Measurements from ENCODE around the gene MGLL.

The MGLL gene

DNA sequence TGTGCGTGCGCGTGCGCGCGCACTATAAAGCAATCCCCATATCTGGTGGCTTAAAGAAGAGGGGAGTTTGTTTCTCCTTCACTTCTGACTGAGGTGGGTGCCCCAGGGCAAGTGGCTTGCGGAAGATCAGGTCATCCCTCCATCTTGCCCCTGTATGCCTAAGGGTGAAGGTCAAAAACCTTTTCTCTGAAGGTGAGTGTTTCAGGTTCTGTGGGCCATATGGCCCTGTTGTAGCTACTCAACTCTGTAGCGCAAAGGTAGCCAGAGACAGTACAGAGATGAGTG lies 144.1 kb downstream of the MGLL start:
- in situ Hi-C loops (cut with MboI; ENCODE audit: low sequenced_read_pairs), result no loop called here

DNA sequence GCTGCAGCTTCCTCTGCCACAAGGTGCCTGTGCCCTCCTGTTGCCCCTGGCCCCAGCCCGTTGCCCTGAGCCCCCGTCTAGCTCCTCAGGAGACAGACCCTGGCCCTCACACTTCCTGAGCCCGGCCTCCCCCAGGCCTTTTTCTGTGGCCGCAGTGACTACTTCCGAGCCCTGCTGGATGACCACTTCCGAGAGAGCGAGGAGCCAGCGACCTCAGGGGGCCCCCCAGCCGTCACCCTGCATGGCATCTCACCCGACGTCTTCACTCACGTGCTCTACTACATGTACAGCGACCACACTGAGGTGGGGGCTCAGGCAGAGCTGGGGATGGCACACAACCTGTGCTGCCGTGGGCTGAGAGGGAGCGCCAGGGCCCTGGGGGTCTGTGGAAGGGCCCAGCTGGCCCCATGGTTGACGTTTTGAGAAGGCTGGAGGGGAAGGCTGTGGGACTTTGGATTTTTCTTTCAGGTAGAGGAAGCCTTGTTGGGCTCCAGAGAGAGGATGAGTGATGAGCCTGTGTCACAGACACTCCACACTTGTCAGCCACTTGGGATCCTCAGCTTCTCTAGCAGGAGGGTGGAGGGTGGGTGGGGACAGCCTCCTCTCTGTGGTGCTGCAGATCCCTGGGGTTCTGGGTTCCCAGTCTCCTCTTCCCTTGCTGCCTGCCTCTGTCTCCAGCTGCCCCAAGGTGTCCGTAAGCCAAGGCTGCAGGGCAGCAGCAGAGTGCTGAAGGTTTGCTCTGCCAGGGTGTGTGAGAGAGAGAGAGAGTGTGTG lies 144.6 kb downstream of the MGLL start:
- in situ Hi-C loops (cut with MboI; ENCODE audit: low sequenced_read_pairs), result no loop called here

DNA sequence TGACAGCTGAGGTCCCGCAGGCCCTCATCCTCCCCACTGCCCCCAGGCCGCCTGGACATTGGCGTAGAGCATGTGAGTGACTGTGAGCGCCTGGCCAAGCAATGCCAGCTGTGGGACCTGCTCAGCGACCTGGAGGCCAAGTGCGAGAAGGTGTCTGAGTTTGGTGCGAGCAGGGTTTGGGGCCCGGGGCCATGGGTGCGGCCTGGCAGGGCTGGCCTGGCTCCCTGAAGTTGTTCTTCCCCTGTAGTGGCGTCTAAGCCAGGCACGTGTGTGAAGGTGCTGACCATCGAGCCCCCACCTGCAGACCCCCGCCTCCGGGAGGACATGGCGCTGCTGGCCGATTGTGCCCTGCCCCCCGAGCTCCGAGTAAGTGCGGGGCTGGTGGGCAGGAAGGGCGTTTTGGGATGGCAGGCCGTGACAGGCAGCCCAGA lies 145.4 kb downstream of the MGLL start:
- in situ Hi-C loops (cut with MboI; ENCODE audit: low sequenced_read_pairs), result no loop called here

- in situ Hi-C loops (cut with MboI; ENCODE audit: low sequenced_read_pairs), result no loop called here
Measured at GRCh38 chr3:127676456-127676855, 145.9 kb downstream of the MGLL start.

DNA sequence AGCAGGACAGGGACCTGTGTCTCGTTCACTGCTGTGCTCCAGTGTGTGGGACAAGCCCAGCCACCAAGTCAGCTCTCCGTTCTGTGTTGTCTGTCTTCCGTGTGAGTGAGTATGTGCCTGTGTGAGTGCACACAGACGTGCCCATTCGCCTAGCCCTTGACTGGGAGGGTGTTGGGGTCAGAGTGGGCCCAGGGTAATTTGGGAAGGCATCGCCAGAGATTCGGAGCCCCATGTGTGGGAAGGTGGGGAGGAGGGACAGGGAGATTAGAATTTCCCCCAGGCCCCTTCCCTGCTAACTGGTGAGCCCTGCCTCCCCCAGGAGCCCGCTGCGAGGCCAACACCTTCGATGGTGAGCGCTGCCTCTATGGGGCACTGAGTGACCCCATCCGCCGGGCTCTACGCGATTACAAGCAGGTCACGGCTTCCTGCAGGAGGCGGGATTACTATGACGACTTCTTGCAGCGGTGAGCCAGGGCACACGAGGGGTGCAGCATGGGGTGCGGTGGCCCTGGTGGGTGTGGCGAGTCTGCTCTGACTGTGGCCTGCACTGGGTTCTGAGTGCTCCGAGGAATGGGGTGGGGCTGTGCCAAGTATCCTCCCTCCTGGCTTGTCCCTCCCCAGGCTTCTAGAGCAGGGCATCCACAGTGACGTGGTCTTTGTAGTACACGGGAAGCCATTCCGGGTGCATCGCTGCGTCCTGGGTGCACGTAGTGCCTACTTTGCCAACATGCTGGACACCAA lies 146.5 kb downstream of the MGLL start:
- in situ Hi-C loops (cut with MboI; ENCODE audit: low sequenced_read_pairs), result no loop called here

DNA sequence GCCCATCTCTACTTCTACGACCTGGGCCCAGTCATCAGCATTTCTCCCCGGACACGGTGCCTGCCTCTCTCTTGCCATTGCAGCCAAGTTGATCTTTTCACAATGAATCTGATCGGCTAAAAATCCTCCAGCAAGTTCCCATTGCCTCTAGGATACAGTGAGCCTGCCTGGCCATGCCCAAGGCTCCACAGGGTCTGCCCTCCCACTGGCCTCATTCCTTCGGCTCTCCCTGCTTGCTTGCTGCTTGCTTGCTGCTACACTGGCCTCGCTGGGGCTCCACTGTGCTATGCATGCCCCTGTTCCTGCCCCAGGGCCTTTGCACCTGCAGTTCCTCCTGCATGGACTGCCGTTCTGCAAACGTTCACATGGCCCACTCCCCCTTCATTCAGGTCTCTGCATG lies 147.5 kb downstream of the MGLL start:
- in situ Hi-C loops (cut with MboI; ENCODE audit: low sequenced_read_pairs), result no loop called here

DNA sequence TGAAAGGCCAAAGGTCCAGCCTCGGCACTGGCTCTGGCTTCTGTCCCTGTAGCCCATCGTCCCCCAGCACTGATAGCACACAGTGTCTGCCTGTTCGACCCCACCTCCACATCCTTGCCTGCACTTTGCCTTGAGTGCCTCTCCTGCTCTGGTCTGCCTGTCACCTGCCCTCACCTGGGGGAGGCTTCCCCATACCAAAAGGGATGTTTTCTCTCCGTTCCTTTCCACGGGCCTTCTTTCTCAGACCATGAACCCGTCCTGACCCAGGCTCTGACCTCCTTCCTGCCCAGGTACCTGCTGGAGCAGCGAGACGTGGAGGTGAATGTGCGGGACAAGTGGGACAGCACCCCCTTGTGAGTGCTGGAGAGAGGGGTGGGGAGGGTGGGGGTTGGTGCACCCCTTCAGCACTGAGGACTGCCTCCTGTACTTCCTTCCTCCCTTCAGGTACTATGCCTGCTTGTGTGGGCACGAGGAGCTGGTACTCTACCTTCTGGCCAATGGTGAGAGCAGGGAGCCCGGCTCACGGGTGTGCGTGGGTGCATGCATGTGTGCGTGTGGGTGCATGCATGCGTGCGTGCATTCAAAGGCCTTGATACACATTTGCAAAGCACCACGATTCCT lies 148.1 kb downstream of the MGLL start:
- in situ Hi-C loops (cut with MboI; ENCODE audit: low sequenced_read_pairs), result no loop called here

GRCh38 chr3:127673191-127674100 lies 148.9 kb downstream of the MGLL start:
- in situ Hi-C loops (cut with MboI; ENCODE audit: low sequenced_read_pairs), result no loop called here

DNA sequence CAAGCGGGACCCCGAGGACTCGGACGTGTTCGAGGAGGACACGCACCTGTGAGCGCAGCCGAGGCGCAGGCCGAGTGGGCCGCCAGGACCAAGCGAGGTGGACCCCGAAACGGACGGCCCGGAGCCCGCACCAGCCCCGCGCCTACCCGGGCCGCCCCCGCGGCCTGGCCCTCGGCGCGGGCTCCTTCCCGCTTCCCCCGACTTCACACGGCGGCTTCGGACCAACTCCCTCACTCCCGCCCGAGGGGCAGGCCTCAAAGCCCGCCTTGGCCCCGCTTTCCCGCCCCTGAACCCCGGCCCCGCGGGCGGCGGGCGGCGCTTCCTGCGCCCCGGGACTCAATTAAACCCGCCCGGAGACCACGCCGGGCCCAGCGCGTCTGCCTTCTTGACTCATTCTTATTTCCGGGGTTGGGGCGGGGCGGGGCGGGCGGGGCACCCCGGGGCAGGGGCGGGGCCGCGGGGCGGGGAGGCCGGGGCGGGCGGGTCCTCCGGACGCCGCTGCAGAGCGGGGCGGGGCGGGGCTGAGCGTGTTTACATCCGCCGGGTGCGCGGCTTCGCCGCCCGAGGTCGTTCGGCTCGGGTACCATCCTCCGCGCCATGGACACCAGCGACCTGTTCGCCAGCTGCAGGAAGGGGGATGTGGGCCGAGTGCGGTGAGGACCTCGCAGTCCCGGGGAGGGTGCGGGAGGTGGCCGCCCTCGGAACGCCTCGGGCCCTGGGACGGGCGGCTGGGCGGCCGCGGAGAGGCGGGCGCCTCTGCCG lies 149.7 kb downstream of the MGLL start, which contains the start of gene ABTB1:
ABTB1 (plus strand) TSS at position 524 of the 762 bp plus-strand sequence; CDS start at position 598, 74 bp downstream.
- in situ Hi-C loops (cut with MboI; ENCODE audit: low sequenced_read_pairs), result no loop called here

DNA sequence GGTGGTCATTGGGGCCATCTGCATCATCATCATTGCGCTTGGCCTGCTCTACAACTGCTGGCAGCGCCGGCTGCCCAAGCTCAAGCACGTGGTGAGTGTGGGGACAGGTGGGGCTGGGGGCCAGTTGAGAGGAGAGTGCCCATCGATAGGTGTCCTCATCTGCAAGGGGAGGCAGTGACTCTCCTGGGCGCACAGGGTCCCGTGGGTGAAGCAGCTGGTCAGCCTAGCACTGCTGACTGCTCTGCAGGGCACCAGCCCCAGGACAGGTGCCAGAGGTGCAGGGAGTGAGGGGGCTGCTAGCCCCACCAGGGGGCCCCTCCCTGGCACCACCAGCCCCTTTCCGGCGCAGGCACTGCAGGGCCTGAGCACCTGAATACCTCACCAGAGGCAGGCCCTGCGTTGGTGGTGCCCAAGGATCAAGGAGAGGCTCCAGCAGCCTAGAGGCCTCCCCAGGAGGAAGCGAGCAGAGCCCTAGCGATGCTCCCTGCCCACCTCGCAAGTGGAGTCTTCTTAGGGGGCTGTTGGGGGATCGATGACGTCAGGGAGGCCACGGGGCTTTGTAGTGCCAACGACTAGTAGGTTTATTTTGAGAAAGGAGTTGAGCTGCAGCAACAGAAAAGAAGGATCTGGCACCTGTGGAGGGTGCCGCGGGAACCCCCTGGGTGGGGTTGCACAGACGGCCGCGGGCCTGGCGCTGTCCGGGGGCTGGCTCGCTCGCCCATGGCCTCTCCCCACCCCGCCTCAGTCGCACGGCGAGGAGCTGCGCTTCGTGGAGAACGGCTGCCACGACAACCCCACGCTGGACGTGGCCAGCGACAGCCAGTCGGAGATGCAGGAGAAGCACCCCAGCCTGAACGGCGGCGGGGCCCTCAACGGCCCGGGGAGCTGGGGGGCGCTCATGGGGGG lies 150.5 kb downstream of the MGLL start:
- in situ Hi-C loops (cut with MboI; ENCODE audit: low sequenced_read_pairs), result no loop called here

- in situ Hi-C loops (cut with MboI; ENCODE audit: low sequenced_read_pairs), result no loop called here
Measured at GRCh38 chr3:127670761-127671522, 151.4 kb downstream of the MGLL start.

DNA sequence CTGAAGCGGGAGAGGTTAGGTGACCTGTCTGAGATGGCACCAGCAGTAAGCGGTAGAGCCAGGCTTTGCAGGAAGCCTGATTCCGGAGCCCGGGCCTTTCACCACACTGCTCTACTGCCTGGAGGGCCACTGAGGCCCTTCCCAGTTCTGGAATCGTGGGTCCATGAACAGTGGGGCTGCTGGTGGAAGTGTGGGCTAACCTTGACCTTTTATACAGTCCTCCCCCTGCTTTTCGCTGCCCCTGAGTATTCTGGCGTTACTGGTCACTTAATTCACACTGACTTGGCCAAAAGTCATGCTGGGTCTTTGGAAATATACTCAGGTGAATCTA lies 152.1 kb downstream of the MGLL start:
- in situ Hi-C loops (cut with MboI; ENCODE audit: low sequenced_read_pairs), result no loop called here

DNA sequence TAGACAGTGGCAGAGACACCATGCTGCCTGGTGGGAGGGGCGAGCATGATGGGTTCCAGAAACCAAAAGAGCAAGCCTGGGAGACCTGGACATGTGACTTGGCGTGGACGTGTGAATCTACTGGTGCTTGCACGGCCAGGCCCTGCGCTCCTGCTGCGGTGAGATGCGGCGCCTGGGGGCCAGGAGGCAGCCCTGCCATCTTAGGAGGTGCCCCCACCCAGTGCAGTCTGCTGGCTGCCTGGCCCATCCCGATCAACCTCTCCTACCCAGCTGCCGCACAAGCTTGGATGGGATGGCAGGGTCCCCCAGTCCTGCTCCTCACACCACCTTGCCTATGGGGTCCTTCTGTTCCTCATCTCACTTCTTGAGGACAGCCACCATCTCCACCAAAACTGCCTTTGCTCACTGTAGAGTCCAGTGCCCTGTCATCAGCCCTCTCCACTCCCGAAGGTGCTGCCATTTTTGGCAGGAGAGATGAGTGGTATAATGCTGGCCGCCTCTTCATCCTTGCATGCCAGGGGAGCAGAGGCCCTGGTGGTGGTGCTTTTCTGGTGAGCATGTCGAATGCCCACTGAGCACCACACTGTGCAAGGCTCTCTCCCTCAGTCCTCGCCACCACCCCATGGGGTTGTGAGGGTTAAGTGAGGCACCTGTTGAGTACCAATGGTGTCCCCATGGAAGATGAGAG lies 152.6 kb downstream of the MGLL start:
- in situ Hi-C loops (cut with MboI; ENCODE audit: low sequenced_read_pairs), result no loop called here

DNA sequence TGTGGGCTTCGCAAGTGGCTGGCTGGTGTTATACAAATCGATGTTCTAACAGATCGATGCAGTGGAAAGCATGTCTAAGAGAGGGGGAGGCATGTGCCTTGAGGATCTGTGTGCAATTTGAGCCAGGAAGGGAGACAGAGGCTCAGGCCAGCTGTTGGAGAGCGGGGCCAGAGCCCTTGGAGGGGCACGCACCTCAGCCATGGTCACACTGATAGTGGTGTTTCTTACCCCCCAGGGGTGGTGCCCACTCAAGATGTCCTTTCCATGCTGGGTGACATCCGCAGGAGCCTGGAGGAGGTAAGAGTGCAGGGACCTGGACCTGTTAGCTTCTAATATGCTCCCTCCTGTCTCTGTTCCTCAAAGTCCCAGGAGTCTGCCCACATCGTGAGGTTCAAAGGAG lies 153.4 kb downstream of the MGLL start:
- in situ Hi-C loops (cut with MboI; ENCODE audit: low sequenced_read_pairs), result no loop called here

GRCh38 chr3:127667119-127667681 lies 155.1 kb downstream of the MGLL start:
- in situ Hi-C loops (cut with MboI; ENCODE audit: low sequenced_read_pairs), result no loop called here

GRCh38 chr3:127666676-127667075 lies 155.6 kb downstream of the MGLL start:
- in situ Hi-C loops (cut with MboI; ENCODE audit: low sequenced_read_pairs), result no loop called here

- in situ Hi-C loops (cut with MboI; ENCODE audit: low sequenced_read_pairs), result no loop called here
Measured at GRCh38 chr3:127665586-127665985, 156.7 kb downstream of the MGLL start.

- in situ Hi-C loops (cut with MboI; ENCODE audit: low sequenced_read_pairs), result no loop called here
Measured at GRCh38 chr3:127665165-127665564, 157.2 kb downstream of the MGLL start.
